ENCODE measurements around the gene ZFPM1.

The ZFPM1 gene

DNA sequence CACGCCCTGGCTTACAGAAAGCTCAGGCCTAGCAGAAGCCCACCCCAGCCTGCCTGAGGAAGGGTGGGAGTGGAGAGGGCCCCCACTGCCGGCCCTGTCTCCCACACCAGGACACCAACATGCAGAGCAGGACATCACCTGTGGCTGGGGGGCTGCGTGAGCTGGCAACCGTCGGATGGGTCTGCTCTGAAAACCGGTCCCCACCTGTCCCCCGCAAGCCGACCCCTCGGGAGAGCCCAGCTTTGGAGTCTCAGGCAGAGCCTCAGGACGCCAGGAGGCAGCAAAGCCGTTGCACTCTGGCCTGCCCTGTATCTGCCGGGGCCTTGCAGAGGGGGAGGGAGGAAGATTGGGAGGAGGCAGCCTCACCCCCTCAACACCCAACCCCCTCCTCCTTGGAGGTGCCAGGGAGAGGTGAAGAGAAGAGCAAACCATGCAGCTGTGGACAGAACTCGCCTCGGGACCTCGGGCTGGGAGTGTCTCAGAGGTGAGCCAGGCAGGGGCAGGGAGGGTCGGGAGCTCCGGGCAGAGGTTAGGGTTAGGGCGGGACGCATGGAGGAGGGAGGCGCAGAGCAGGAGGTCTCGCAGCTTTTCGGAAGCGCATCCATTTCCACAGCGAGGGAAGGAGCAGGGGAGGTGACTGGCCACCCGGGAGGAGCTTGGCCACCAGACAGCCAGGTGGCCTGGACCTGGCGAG lies 86.7 kb downstream of the ZFPM1 start:
- no peak for DNase-seq (ENCODE audit: low spot score)

DNA sequence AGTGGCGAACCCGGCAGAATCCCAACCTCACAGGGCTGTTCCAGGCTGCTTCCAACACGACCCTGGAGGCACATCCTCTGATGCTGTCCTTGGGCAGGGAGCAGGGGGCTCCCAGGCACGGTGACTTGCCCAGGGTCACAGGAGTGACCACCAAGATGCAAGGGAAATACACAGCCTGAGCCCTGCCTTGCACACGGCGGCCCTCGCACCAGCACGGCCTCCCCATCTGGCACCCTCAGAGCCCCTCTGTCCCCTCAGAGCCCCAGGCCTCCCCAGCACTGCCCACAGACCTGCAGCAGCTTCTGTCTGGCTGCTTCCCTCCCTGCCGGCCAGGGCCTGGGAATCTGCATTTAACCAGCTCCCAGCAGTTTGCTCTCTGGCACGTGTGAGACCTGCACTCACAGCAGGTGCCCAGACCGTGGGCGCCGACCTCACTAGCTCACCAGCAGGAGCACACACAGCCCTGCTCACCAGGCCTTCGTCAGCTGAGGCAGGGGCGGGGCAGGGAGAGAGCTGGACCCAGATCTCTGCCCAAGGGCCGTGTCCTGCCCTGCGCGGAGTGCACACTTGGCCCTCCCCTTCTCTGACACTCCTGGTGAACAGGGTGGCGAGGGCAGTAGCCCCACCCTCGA lies 87.4 kb downstream of the ZFPM1 start:
- no peak for DNase-seq (ENCODE audit: low spot score)

DNA sequence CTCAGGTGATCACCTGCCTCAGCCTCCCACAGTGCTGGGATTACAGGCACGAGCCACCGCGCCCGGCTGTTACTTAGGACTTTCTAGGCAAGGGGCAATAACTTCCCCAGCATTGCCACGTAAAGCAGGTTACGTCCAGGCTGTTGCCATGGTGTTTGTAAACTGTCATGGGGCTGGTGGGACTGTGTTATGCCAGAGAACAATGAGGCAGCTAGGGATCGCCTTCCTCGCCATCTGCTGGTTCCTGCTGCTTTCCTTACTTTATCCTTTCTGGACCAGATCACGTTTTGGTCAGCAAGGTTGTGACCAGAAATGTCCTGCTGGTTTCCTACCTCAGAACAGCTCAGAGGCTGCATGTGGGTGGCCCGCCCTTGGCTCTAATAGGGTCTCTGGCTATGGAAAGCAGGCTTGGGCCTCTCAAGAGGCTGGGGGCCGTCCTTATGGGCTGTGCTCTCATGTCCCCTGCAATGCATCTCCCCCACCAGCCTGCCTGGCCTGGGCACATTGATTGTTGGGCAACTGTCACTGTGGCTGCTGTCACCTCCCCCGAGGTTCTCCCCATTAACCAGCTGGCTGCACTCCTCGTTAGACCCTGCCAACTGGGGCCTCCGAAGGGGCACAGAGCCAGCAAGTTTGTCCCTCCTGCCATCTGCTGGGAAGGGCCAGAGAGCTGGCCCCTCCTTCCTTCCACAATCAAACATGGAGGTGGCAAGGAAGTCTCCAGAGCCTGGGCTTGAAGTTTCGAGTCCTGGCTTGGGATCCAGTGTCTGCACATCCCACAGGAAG lies 88.9 kb downstream of the ZFPM1 start:
- no peak for DNase-seq (ENCODE audit: low spot score)

DNA sequence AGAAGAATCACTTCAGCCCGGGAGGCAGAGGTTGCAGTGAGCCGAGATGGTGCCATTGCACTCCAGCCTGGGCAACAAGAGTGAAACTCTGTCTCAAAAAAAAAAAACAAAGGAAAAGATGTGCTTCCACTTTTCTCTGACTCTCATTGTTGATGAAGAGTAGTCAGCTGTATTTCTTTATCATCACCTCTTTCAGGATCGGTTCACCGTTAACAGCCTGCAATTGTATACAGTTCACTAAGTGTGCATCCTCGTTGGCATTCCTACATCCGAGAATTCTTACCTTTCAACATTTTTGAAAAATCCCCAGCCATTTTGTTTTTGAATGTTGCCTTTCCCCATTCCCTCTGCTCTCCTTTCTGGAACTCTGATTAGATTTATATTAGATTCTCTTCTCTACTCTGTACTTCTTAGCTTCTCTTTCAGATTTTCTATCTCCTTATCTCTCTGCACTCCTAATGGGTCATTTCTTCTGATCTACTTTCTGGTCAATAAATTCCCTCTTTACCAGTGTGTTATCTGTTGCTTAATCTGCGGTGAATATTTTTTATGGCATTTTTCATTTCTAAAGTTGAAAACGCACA lies 90.2 kb downstream of the ZFPM1 start:
- DNase-seq (ENCODE audit: low spot score) = no peak

DNA sequence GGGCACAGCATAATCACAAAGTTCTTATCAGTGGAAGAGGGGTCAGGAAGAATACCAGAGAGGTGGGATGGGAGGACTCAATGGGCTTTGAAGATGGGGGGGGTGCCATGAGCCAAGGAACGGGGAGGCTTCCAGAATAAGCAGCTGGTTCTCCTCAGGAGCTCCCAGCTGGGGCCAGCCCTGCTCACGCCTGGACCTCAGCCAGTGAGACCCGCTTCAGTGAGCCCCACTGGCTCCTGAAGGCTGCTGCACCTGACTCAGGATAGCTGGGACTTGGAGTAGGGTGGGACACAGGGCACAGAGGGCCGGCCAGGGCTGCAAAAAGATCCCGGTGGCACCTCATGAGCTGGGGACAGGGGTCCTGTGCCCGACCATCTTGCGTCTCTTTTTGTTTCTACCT lies 92.7 kb downstream of the ZFPM1 start:
- no peak for DNase-seq (ENCODE audit: low spot score)

DNA sequence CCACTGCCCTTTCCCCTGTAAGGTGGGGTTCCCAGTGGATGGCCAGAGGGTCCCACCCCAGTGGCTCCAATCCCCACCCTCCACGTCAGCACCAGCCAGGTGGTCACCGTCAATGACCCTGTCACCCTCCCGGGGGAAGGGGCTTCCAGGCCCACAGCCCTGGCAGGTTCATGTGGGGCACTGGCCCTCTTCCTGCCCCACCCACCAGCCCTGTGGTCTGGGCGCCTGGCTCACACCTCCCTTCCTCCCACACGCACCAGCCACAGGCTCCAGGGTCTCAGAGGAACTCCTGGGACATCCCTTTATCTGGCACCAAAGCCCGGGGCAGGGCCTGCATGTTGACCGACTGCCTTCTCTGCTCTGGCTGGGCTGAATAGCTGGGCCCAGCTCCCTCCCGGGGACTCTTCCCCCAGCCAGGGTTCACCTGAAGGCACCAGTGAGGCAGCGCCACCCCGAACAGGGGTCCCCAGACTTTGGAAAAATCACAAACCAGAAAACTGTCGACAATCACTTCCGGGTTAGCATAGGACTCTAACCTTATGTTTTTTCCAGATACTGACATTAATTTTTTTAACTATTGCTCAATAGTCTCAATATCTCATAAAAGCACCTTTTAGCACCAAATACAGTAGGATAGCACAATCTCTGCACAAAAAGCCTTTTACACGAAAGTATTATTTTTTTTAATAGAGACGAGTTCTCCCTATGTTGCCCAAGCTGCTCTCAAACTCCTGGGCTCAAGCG lies 95.2 kb downstream of the ZFPM1 start:
- no peak for DNase-seq (ENCODE audit: low spot score)

DNA sequence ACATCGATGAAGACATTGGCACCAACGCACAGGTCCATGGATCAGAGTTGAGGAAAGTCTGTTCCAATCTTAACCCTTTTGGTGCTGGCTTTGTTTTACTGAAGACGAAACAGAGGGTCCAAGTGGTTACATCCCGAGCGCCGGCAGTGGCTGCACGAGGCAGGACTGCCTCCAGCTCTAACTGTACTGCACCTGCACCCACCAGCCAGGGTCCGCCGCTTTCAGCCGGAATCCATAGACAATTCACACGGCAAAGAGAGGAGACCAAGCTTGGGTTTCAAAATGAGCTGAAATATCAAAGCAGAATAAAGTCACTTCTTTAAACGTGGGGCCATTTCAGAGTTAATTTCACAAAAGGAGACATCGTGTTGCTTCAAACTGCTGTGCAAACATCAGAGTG lies 95.9 kb downstream of the ZFPM1 start:
- DNase-seq (ENCODE audit: low spot score) = no peak

DNA sequence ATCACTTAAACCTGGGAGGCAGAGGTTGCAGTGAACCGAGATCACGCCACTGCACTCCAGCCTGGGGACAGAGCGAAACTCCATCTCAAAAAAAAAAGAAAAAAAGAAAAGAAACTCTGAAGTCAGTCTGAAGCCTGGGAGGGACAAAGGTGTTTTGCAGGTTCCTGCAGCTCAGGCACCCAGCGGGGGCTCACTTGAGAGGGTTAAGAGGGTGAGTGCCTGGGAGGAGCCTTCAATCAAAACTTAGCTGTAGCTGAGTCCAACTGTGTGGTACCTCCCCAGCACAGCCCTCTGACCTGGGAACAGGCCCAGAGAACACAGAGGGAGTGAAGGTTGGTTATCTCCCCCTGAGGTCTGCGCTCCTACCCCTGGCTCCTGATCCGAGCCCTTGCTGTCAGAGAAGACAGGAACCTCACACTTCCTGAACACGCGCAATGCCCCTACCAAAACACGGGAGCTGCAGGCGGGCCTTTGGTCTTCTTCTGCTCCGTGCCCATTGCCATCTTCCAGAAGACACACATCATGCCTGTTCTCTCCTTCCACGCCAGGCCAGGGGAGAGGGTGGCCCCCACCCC lies 96.7 kb downstream of the ZFPM1 start:
- DNase-seq (ENCODE audit: low spot score) = no peak

DNA sequence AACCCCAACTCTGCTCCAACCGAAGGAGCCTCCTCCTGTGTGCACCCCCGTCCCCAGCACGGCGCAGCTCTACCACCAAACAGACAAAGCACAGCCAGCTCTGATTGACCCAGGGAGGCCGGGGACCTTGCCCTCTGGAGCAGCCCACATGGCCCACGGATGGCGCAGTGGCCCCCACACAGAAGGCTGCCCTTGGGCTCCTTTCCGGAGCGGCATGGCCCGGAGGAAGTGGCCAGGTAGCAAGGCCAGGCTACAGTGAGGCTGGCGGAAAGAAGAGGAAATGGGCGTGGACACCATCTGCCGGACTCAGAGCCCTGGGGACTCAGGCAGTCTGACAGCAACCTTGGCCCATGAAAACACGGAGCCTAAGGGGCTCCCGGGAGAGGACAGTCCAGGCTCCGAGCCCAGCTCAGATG lies 97.2 kb downstream of the ZFPM1 start:
- DNase-seq (ENCODE audit: low spot score) = no peak

DNA sequence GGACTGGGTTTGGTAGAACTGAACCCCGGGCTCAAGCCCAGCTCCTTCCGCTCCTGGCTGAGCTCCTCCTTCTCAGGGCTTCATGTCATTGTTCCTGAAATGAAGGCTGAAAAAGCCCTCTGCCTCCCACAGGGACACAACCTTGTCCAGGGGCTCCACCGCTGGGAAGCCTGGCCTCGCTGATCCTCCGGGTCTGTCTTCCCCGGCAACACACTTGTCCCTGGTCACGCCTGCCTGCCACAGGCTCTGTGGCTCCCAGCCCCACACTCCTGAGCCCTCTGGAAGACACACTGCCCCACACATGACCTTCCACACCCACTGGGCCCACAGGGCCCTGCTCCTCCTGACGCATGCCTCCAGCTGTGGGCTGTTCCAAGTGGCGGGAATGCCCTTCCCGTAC lies 99.1 kb downstream of the ZFPM1 start:
- no peak for DNase-seq (ENCODE audit: low spot score)

DNA sequence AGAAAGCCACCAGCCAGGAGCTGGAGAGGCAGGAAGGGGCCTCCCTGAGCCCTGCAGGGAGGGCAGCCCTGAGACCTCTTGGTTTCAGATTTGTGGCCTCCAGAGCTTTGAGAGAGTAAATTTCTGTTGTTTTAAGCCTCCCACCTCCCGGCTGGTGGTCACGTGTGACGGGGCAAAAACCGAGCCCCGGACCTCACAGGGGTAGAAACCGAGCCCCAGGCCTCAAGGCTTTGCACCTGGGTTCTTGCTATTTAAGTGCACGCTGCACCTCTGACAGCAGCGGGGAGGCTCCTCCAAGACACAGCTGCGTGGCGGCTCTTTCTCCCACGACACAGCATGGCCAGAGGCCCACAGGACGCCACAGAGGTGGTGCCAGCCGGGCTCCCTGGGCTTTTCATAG lies 99.7 kb downstream of the ZFPM1 start:
- DNase-seq (ENCODE audit: low spot score) = no peak

DNA sequence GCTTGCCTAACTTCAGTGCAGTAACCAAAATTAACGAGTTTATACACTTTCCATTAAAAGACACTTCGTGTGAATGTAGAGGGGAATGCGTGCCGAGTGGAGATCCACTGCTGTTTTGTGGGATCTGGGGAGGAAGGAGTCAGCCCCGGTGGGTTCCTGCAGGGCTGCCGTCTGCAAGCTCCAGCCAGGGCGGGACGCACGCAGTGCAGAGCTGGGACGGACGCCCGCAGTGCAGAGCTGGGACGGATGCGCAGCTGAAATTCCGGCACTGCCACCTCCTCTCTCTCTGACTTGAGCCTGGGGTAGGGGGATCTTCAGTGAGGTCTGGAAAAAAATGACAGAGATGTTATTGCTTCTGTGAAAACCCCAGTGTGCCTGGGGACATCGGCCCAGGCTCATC lies 100.7 kb downstream of the ZFPM1 start:
- no peak for DNase-seq (ENCODE audit: low spot score)

DNA sequence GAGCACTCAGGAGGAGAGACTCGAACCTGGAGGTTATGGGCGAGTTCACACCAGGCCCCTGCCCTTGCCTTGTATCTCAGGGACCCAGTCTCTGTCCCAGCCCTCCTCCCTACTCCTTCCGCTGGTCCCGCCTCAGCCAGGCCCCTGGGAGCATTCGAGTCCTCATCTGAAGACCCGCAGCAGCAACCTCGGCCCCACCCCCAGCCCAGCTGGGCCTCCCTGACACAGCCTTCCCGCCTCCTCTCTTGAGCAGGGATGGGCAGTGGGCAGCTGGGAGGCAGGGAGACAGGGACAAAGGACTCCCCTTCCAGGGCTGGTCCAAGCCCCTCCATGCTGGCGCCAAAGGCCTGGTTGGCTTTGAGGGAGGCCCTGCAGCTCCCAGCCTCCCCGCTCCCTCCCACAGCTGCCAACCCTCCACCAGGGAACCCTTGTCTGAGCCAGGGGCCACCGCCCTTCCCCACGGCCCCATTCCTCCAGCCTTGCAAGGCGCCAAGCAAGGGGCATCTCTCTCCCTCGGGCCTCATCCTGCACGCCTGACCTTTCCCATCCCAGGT lies 101.7 kb downstream of the ZFPM1 start:
- no peak for DNase-seq (ENCODE audit: low spot score)

DNA sequence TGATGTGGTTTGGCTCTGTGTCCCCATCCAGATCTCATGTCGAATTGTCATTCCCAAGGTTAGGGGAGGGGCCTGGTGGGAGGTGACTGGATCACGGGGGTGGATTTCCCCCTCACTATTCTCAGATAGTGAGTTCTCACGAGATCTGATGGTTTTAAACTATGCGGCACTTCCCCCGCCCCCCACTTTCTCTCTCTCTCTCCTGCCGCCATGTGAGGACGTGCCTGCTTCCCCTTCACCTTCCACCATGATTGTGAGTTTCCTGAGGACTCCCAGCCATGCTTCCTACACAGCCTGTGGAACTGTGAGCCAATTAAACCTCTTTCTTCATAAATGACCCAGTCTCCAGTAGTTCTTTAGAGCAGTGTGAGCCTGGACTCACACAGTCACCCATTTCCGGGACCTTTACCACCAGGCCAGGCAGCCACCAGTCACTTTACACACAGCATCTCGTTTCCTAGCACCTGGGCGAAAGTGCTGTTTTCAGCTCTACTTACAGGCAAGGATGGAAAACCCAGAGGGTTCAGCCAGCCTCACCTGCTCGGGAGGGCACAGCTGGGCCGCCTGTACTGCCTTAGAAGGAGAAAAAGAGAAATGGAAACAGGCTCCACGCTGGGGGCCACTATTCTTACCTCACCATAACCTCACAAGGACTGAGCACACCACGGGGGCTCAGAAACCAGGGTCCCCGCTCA lies 103.4 kb downstream of the ZFPM1 start:
- DNase-seq (ENCODE audit: low spot score) = no peak

DNA sequence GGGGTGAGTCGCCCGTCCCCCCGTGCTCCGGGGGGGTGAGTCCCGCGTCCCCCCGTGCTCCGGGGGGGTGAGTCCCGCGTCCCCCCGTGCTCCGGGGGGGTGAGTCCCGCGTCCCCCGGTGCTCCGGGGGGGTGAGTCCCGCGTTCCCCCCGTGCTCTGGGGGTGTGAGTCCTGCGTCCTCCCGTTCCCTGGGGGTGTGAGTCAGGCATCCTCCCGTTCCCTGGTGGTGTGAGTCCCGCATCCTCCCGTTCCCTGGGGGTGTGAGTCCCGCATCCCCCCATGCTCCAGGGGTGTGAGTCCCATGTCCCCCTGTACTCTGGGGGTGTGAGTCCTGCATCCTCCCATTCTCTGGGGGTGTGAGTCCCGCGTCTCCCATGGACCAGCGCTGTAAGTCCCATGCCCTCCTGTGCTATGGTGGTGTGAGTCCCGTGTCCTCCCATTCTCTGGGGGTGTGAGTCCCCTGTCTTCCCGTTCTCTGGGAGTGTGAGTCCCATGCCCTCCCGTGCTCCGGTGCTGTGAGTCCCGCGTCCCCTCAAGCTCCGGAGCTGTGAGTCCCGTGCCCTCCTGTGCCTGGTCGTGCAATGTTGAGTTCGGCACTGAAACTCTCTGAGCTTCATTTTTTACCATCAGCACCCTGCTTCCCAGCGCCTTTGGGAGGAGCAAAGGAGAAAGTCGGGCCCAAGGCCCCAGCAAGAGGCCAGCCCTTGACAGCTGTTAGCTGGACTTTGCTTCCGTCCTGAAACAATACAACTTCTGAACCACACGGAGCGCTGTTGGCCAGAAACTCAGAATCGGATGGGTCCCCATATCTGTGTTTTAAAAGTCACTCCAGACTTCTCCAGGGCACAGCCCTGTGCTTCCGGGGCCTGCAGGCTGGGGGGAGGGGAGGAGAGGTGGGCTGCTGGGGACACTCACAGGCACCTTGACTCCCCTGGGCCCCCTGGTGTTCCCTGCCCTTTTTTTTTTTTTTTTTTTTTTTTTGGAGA lies 105.7 kb downstream of the ZFPM1 start:
- peak; percentile 53 for DNase-seq (ENCODE audit: low spot score)

DNA sequence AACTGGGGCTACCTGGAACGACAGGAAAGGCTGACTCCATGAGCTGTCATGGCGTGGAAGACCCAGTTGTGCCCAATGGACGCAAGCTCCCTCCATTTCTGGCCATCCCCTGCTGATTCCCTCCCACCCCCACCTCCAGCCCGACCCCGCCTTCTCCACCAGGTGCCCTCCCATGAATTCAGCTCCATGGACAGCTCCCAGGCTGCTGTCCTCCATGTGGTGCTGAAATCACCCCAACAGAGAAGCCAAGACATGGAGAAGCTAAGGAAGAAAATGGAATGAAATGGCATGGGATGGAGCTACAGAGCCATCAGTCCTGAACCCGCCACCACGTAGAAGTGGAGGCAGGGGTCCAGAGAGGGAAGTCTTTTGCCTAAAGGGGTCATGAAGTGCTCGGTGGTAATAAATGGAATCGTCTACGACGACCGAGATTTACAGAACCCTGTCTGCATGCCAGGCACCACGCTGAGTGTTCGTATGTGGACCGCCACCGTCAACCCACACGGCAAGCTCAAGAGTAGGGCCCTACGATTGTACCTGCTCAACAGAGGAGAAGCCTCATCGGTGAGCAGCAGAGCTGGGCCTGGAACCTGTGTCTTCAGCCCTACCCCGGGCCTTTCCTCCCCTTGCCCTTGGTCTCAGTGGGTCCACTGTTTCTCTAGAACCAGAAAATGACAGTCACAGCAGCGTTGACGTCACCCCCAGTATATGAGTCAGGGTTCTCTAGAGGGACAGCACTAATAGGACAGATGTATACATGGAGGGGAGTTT lies 107.8 kb downstream of the ZFPM1 start:
- no peak for DNase-seq (ENCODE audit: low spot score)

DNA sequence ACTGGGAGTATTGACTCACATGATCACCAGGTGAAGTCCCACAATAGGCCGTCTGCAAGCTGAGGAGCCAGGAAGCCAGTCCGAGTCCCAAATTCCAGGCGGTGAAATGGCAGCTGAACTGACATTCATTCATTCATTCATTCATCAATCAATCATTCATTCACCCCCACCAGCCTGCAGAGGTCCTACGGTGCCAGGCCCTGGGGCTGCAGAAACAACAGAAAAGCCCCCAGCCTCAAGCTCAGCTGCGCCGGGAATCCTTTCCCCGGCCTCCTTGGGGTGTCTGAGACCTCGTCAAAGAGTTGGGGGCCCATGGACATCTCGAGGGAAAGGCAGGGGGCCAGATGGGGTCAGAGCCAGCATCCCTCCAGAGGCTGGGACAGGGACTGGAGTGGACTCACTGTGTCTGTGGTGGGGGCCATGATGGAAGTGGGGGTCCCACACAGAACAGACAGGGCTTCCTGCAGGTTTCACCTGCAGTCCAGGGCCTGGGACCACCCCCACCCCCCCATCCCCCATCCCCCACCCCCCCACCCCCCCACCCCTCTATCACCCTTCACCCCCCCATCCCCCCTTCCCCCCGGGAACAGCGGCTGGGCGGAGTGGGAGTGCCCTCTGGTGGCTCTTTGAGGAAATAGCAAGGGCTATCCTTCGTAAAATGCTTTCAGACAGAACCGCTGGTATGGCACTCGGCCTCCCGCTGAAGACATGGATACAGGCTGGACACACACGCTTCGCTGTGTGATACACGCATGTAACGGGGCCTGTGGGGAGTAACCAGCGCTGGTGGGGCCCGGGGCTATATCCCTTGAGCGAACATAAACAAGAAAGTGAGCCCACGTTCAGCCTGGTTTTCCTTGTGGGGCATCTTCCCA lies 108.6 kb downstream of the ZFPM1 start:
- peak; percentile 81 for DNase-seq (ENCODE audit: low spot score)

DNA sequence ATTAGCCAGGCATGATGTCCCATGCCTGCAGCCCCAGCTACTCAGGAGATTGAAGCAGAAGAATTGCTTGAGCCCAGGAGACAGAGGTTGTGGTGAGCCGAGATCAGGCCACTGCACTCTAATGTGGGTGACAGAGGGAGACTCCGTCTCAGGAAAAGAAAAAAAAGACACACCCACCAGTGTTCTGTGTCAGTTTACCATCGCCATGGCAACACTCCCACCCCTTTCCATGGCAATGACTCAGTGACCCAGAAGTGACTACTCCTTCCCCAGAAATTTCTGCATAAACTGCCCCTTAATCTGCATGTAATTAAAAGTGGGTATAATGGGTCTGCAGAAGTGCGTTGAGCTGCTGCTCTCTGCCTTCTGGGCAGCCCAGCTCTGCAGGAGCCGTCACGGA lies 113.1 kb downstream of the ZFPM1 start:
- DNase-seq (ENCODE audit: low spot score) = no peak
